Fibroblast of pulmonary artery (primary cell): ENCODE data around the gene FOXD3.

Experiments used
- DNase-seq: peaks from one replicate; pipeline ENCODE4 v3.0.0-alpha.2; 2010; ENCODE audit warnings: low read depth
- H3K4me3 ChIP-seq: replicated peaks from 2 replicates; pipeline ENCODE4 v1.5.1; 2011; ENCODE audit warnings: low read depth, mild to moderate bottlenecking, control low read depth, low read length, moderate library complexity
- CTCF ChIP-seq: IDR thresholded peaks from 2 replicates; pipeline ENCODE4 v1.5.1; 2011; ENCODE audit warnings: mild to moderate bottlenecking, control low read depth, low read length, inconsistent platforms; ENCODE audit errors: missing control alignments

Gene FOXD3

GRCh38 chr1:63316984-63317816 is 5.2 kb upstream of the FOXD3 start:
- DNase-seq: peak; percentile 66
- H3K4me3 ChIP-seq: peak overlapping the region; percentile 14
- peak; percentile 42 for TF ChIP-seq CTCF

GRCh38 chr1:63317817-63318152 is 4.6 kb upstream of the FOXD3 start:
- DNase-seq: no peak
- no peak overlapping the region for H3K4me3 ChIP-seq
- no peak for TF ChIP-seq CTCF

- no peak for DNase-seq
- TF ChIP-seq CTCF: no peak
- no peak overlapping the region for H3K4me3 ChIP-seq
Observed at GRCh38 chr1:63318201-63318979, 4.0 kb upstream of the FOXD3 start.

GRCh38 chr1:63319046-63320021 is 3.0 kb upstream of the FOXD3 start:
- no peak for TF ChIP-seq CTCF
- H3K4me3 ChIP-seq: no peak overlapping the region
- no peak for DNase-seq

- TF ChIP-seq CTCF: no peak
- no peak for DNase-seq
- no peak overlapping the region for H3K4me3 ChIP-seq
Observed at GRCh38 chr1:63320022-63320721, 2.2 kb upstream of the FOXD3 start.

GRCh38 chr1:63321066-63321784 is 1.1 kb upstream of the FOXD3 start:
- no peak overlapping the region for H3K4me3 ChIP-seq
- no peak for DNase-seq
- no peak for TF ChIP-seq CTCF
